ENCODE results near the gene USP54.
"Not testable (repeated sequence)": the region's sequence is repeated elsewhere in the genome, so short reads cannot be mapped to it uniquely, and the experiment has no call there.

USP54 gene, protein sequence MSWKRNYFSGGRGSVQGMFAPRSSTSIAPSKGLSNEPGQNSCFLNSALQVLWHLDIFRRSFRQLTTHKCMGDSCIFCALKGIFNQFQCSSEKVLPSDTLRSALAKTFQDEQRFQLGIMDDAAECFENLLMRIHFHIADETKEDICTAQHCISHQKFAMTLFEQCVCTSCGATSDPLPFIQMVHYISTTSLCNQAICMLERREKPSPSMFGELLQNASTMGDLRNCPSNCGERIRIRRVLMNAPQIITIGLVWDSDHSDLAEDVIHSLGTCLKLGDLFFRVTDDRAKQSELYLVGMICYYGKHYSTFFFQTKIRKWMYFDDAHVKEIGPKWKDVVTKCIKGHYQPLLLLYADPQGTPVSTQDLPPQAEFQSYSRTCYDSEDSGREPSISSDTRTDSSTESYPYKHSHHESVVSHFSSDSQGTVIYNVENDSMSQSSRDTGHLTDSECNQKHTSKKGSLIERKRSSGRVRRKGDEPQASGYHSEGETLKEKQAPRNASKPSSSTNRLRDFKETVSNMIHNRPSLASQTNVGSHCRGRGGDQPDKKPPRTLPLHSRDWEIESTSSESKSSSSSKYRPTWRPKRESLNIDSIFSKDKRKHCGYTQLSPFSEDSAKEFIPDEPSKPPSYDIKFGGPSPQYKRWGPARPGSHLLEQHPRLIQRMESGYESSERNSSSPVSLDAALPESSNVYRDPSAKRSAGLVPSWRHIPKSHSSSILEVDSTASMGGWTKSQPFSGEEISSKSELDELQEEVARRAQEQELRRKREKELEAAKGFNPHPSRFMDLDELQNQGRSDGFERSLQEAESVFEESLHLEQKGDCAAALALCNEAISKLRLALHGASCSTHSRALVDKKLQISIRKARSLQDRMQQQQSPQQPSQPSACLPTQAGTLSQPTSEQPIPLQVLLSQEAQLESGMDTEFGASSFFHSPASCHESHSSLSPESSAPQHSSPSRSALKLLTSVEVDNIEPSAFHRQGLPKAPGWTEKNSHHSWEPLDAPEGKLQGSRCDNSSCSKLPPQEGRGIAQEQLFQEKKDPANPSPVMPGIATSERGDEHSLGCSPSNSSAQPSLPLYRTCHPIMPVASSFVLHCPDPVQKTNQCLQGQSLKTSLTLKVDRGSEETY (N-terminal part only)

DNA sequence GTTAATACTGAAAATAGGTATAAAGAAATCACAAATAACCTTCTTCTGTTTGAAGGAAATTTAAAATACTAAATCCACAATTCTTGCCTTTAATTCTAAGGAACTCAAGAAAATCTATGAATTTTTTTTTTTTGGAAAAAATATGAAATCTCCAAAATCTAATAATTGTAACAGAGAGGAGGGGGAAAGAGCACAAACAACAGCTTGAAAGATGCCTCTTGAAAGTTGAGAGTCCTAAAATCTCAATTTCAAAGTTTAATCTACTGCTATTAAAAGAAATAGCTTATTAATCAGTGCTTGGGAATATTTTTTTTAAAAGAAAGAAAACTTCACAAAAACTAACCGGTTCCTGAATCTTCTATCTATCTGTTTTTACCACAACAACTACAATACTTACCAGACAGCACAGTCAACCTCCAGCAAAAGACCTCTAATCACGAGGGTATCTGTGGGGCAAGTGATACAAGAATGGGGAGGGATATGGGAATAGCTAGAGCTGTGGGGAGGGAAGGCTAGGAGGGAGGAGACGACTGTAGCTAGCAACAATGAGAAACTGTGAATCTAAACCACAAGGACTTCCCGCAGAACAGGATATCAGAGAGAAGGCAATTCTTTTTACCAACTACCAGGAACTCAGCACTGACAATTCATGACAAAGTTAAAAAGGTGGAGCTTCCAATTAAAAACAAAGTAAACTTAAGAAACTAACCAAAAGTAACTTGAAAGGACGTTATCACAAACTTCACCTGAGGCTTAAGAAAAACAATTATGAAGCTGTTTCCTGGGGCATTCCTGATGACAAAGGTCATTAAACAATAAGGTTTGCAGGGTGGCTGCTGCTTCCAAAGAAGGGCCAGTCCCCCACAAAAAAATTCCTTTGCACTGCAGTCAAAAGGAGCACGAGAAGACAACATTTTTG lies at the start of gene USP54:
Gene USP54, minus strand, starts transcription at position 462 of the 919 bp plus-strand sequence. CDS start 15,684 bp downstream, outside the sequence.
- DNase-seq = peak; percentile 29 to 54 (median 43)

GRCh38 chr10:73639286-73639685 lies 48.1 kb upstream of the USP54 start:
- no peak for DNase-seq

- DNase-seq = no peak
Measured at GRCh38 chr10:73635781-73636180, 44.6 kb upstream of the USP54 start.

- DNase-seq = no peak
Measured at GRCh38 chr10:73634421-73634820, 43.3 kb upstream of the USP54 start.

GRCh38 chr10:73629165-73629564 lies 38.0 kb upstream of the USP54 start:
- no peak for DNase-seq

DNA sequence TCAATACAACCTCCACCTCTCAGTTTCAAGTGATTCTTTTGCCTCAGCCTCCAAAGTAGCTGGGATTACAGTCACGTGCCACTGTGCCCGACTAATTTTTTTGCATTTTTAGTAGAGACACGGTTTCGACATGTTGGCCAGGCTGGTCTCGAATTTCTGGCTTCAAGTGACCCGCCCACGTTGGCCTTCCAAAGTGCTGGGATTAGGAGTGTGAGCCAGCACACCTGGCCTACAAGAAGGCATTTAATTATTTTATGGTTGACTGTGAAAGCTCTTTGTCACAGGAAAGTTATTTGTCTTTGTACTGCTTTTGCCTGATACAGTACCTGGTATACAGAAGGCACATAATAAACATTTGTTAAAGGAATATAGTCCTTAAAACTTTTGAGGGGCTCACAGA lies 37.3 kb upstream of the USP54 start:
- DNase-seq = no peak

DNA sequence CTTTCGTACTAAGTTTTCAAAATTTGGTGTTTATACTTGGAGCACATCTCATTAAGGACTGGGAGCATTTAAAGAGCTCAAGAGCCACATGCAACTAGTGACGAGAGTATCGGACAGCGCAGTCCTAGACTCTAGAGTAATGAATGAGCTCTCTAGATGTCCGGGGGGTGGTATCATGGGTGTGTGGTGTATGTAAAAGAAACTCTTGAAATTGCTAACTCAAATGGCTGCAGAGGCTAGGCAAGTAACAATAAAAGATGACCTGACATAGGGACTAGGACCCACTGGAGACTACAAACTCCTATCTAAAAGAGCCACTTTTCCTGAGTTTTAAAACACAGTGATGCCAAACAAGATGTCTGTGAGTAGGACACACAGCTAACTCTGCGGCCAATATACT lies 36.2 kb upstream of the USP54 start:
- no peak for DNase-seq

DNA sequence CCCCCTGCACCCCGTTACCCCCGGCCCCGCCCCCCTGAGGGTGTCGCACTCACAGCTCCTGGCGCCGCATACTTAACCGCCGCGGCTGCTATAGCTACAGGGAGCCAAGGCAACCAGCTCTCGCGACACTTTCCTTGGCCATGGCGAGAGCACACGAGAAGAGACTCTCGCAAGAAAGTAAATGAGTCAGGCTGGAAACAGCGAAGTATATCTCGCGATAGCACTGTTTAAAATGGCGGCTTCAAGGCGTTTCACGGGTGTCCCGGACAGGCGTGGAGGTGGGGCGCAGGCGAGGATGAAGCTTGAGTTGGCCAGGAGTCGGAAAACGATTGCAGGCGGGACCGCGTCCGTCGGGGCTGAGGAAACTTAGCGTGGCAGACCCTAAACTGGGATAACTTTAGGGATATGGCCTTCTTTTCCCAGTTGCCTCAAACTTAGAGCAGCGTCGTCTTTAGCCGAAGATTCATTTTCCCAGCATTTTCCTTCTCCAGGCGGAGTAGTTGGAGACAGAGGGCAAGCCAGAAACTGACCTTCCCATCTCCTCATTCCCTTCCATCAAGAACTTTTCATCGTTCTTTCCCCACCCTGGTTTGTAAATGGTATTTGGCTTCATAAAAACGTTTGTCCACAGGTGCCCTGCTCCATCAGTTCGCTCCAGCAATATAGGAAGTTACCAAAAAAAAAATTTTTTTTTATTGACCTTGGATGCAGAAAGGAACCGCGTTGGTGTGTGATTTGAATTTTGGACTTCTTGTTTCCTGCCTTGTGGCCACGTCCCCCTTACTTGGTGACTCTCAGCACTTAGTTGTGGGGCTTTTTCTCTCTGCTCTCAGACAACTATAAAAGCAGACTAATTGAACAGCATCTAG lies 35.0 kb upstream of the USP54 start:
- DNase-seq = peak; percentile 97 to 100 (median 99)

GRCh38 chr10:73625004-73625883 lies 34.1 kb upstream of the USP54 start:
- DNase-seq = peak; percentile 22 to 45 (median 30)

GRCh38 chr10:73623056-73623455 lies 31.9 kb upstream of the USP54 start:
- DNase-seq = no peak

DNA sequence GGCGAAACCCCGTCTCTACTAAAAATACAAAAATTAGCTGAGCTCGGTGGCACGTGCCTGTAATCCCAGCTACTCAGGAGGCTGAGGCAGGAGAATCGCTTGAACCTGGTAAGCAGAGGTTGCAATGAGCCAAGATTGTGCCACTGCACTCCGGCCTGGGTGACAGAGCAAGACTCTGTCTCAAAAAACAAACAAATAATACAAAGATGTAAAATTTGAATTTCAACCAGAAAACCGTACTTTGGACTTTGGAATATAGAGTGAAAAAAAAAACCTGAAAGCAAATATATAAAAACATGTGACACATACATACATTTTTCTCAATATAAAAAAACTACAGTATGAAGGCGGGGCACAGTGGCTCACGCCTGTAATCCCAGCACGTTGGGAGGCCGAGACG lies 29.8 kb upstream of the USP54 start:
- DNase-seq = not testable (repeated sequence)

DNA sequence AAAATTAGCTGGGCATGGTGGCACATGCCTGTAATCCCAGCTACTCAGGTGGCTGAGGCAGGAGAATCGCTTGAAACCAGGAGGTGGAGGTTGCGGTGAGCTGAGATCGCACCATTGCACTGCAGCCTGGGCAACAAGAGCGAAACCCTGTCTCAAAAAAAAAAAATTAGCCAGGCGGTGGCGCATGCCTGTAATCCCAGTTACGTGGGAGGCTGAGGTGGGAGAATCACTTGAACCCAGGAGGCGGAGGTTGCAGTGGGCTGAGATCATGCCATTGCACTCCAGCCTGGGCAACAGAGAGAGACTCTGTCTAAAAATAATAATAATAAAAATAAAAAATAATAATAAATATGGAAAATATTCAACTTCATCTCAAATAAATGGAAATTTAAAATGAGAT lies 26.0 kb upstream of the USP54 start:
- not testable (repeated sequence) for DNase-seq

GRCh38 chr10:73614720-73615119 lies 23.6 kb upstream of the USP54 start:
- DNase-seq = no peak

DNA sequence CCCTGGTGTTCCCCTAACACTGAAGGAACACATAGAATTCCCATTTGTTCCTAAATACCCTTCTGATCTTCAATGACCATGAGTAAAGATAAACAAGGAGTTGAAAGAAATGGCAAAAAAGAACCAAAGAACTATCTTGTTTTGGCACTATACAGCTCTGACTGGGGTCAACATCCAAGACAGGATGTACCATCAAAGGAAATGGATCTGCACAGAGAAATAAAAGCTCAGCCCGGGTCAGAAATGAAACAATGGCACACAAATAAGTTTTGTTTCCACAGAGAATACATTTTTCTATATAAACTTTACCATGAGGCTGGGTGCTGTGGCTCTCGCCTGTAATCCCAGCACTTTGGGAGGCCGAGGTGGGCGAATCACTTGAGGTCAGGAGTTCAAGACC lies 18.0 kb upstream of the USP54 start:
- no peak for DNase-seq

GRCh38 chr10:73601486-73601921 lies 10.4 kb upstream of the USP54 start:
- DNase-seq = no peak

DNA sequence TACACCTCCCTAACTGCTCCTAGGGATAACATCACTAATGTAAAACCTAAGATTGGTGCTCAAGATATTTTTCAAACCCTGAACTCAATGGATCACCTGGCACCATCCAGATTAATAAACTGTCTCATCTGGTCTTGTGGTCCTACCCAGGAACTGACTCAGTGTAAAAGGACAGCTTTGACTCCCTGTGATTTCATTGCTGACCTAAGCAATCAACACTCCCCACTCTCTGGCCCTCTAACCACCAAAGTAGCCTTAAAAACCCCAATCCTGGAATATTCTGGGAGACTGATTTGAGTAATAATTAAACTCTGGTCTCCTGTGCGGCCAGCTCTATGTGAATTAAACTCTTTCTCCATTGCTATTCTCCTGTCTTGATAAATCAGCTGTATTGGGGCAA lies 6.2 kb upstream of the USP54 start:
- no peak for DNase-seq

- DNase-seq = no peak
Measured at GRCh38 chr10:73593812-73594211, 2.7 kb upstream of the USP54 start.

- DNase-seq = no peak
Measured at GRCh38 chr10:73593110-73593509, 2.0 kb upstream of the USP54 start.

DNA sequence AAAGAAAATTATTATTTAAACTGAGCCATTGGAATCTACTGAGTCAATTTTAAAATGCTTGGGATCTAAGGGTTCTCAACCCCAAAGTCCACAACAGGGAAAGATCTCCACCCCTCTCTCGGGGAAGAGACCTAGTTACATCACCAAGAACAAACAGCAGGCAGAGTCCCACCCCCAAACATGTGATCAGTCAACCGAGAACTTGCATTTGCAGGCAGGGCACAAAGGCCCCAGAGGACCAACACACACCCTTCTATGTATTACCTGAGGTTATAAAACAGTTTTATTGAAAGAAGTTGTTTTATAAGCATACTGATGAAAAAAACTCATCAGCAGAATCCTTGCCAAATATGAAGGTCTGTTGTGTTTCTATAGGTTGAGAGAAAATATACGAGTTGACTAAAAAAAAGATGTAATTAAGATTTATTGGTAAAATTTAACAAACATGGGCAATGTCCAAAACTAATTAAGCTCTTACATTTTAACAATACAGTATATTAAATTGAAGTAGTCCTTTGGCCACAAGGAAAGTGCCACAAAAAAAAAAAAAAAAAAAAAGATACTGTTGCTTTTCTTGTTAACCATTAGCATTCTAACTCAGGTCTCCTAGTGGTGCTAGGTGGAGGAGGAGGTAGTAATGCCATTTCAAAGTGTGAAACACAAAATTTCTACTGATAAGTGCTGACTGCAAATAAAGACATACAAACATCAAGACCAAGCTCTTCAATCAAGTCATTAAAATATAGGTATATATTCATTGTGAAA lies 975 bp upstream of the USP54 start:
- peak; percentile 50 to 61 (median 59) for DNase-seq
